Stimulated activated CD8-positive, alpha-beta memory T cell treated with anti-CD3 and anti-CD28 coated beads, Interleukin-7, amount 100 ng/mL, for 1 hour (primary cell): ENCODE measurements around the gene OR4C12.
"Not testable (repeated sequence)": the region's sequence is repeated elsewhere in the genome, so short reads cannot be mapped to it uniquely, and the experiment has no call there.

Experiments
- DNase-seq, 2 donors: peaks; one replicate each; pipeline ENCODE4 v3.0.0-alpha.2; 2020; ENCODE audit warnings: low read depth in 2 of 2

OR4C12 gene

GRCh38 chr11:49982435-49982834 is at the start of gene OR4C12:
Gene OR4C12, minus strand, starts transcription at chr11:49982535. Its CDS starts 34 bp downstream, at chr11:49982501.
- not testable (repeated sequence) for DNase-seq

GRCh38 chr11:50030193-50030592 is 47.9 kb upstream of the OR4C12 start:
- DNase-seq: no peak

- no peak for DNase-seq
Measured at GRCh38 chr11:49995565-49995964, 13.2 kb upstream of the OR4C12 start.

- not testable (repeated sequence) for DNase-seq
Measured at GRCh38 chr11:49973439-49973838, 8.9 kb downstream of the OR4C12 start.

- no peak for DNase-seq
Measured at GRCh38 chr11:49952091-49952490, 30.2 kb downstream of the OR4C12 start, which contains the start of gene OR4C13. Gene OR4C13, plus strand, starts transcription at chr11:49952391. Its CDS starts 32 bp downstream, at chr11:49952423.

- DNase-seq: not testable (repeated sequence)
Measured at GRCh38 chr11:49948701-49949100, 33.6 kb downstream of the OR4C12 start.
